Heart left ventricle (tissue), 13 donors: ENCODE results near the gene MYORG.

ENCODE experiments used
- CTCF ChIP-seq, 12 donors: fragments of 200-600 bp; sonication (generic) in 4 of 12; IDR thresholded peaks; one replicate each; pipeline versions ENCODE4 v1.5.0 to v1.8.0; 2018 to 2022; ENCODE audit warnings: antibody characterized with exemption in 12 of 12, mild to moderate bottlenecking in 5 of 12
- POLR2A ChIP-seq, 2 donors: fragments of 450-650 bp; IDR thresholded peaks; one replicate each; pipeline ENCODE4 v1.6.1; 2017; ENCODE audit warnings: antibody characterized with exemption in 2 of 2, mild to moderate bottlenecking in 2 of 2, moderate library complexity in 2 of 2
- donor health status: ischemic (EF 13 %, LVEDD 7.1; RV severe dilation, severe dysfunction).
- donor health status: DM: no; HTN: yes; CAD: no.
- donor health status: DM: no; HTN: no; CAD: no.
- donor health status: ischemic (EF 25% LVEDD 6.9; RV normal size, moderate dysfunction).
- donor health status: ischemic (EF 25% LVEDD 5.7; RV mildly dilated, moderate dysfunction).
- donor health status: ischemic (EF 35%, LVEDD 5.7; RV mildly dilated, moderate dysfunction).
- donor health status: nonischemic (EF 11% LVEDD 7.7; RV severe dilation, severe dysfunction).
- donor health status: DM: yes; HTN: yes; CAD: no.
- donor health status: PGD.
- donor health status: ischemic (EF 29% LVEDD 5.4; RV normal size, mild dysfunction).
- donor health status: nonischemic (EF 23%, LVEDD 6.1; RV moderate dilation, normal function).

DNA sequence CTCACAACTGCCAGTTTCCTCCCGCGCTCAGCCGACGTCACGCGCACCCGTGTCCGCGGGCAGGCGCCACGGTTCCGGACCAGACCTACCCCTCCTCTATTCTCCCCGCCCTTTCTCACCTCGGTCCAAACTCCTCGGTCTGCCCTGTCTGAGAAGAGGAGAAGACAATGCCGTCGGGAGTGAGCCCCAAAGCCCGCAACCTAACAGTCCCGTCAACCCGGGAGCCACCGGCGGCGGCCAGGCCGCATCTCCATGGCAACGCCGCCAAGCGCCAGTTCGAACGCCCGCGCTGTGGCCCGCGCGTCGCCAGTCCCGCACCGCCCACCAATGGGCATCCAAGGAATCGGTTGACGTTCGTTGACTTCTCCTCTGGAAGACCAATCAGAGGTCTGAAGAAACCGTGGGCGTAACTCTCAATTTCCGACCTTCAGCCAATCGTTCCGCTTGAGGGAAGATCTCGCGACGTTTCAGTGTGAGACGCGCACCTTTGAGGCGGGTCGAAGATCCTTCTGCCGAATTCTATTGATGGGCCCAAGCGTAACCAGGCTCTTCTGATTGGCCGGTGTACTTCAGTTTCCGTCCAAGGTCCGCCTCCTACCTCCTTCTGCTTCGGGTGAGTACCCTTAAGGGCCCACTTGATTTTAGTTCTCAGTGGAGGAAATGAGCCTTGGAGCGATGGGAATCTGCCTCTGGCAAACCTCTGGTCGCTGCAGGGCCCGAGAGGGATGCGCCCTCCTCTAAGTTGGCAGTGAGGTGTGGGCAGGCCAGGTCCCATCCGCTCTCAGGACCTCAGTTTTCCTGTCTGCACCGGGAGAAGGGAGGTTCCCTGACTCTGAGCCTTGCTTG is 47.5 kb downstream of the MYORG start, which contains the start of the genes KIF24 and NUDT2:
- TF ChIP-seq CTCF (IDR thresholded peaks at IDR 0.05) (peak in 4 of 12 donors; percentile 7 to 33 (median 10)), POLR2A (IDR thresholded peaks at IDR 0.05) (peak in 1 of 2 donors; percentile 88)
